ENCODE results near the gene TCOF1.

DNA sequence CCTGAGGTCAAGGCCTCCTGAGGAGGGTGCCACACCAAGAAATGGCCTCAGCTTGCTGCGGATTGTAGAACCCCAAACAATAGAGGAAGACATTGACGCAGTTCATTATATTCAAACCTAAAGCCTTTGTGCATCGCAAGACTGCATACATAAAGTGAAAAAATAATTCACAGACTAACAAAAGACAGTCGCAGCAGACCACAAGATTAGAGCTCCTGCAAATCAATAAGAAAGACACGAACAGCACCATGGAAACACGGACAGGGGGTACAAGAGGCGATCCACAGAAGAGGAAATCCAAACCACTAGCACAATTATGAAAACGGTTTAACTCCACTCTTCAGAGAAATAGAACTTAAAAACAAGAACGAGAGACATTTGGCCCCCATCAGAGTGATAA is 10.0 kb upstream of the TCOF1 start:
- TF ChIP-seq, protein P1, sequence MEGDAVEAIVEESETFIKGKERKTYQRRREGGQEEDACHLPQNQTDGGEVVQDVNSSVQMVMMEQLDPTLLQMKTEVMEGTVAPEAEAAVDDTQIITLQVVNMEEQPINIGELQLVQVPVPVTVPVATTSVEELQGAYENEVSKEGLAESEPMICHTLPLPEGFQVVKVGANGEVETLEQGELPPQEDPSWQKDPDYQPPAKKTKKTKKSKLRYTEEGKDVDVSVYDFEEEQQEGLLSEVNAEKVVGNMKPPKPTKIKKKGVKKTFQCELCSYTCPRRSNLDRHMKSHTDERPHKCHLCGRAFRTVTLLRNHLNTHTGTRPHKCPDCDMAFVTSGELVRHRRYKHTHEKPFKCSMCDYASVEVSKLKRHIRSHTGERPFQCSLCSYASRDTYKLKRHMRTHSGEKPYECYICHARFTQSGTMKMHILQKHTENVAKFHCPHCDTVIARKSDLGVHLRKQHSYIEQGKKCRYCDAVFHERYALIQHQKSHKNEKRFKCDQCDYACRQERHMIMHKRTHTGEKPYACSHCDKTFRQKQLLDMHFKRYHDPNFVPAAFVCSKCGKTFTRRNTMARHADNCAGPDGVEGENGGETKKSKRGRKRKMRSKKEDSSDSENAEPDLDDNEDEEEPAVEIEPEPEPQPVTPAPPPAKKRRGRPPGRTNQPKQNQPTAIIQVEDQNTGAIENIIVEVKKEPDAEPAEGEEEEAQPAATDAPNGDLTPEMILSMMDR (IDR thresholded peaks at IDR 0.05), result no peak
- TF ChIP-seq POLR2A (IDR thresholded peaks at IDR 0.05) (no peak), EP300 (IDR thresholded peaks at IDR 0.05) (no peak)
